A549 (cell line): Measurements from ENCODE around the gene PTGER3.

ENCODE experiments used
- JUN ChIP-seq, 2 experiments: fragments of >200 bp; sonication (Bioruptor Twin); formaldehyde crosslinking; IDR thresholded peaks; 2 replicates in 1 of 2; 3 replicates in 1 of 2; pipeline ENCODE4 v1.6.1; 2016 to 2017
- MAFK ChIP-seq: fragments of 450-650 bp; IDR thresholded peaks from 2 replicates; pipeline ENCODE4 v1.6.1; 2014; ENCODE audit not compliant: partially characterized antibody
- PHF8 ChIP-seq: fragments of 200-600 bp; sonication (generic); IDR thresholded peaks from 2 replicates; pipeline ENCODE4 v1.6.1; 2016; ENCODE audit warnings: low read depth, mild to moderate bottlenecking, antibody characterized with exemption, moderate library complexity, borderline replicate concordance
- RFX5 ChIP-seq: fragments of 450-650 bp; IDR thresholded peaks from 2 replicates; pipeline ENCODE4 v1.7.1; 2014; ENCODE audit warnings: antibody characterized with exemption, mild to moderate bottlenecking, moderate library complexity
- SMC3 ChIP-seq: fragments of >200 bp; sonication (Bioruptor Twin); formaldehyde crosslinking; IDR thresholded peaks from 3 replicates; pipeline ENCODE4 v1.6.1; 2018; ENCODE audit warnings: inconsistent platforms
- ZFP36 ChIP-seq: fragments of 450-650 bp; IDR thresholded peaks from 2 replicates; pipeline ENCODE4 v1.6.1; 2014; ENCODE audit warnings: borderline replicate concordance; ENCODE audit not compliant: partially characterized antibody
- ZNF302 ChIP-seq: fragments of 250-450 bp; sonication (Bioruptor Pico); IDR thresholded peaks from 2 replicates; pipeline ENCODE4 v1.9.0; 2021; ENCODE audit warnings: inconsistent platforms, mild to moderate bottlenecking, moderate library complexity
- TF ChIP-seq, protein P1 (sequence below): fragments of >200 bp; sonication (Bioruptor Twin); formaldehyde crosslinking; IDR thresholded peaks from 3 replicates; pipeline ENCODE4 v1.5.1; 2016

DNA sequence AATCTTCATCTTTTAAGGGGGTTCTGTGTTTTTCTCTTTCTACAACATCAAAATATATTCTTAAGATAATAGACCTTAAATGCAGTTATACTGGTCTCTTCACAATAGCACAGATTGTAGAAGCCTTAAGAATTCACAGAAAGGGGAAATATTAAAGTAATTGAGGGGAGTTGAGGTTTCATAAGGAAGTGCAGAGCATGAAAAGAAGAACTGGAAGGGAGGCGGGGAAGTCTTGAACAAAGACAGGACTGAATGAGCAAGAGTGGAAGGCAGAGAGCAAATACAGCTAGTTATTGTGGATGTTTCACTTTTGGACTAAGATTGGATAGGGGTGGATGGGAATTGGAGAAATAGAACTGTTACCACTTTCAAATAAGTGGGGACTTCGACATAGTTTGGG is 67.7 kb downstream of the PTGER3 start:
- no peak for TF ChIP-seq ZFP36
- no peak for TF ChIP-seq MAFK
- TF ChIP-seq JUN (IDR thresholded peaks at IDR 0.05): no peak
- TF ChIP-seq RFX5: no peak
- TF ChIP-seq PHF8: no peak
- TF ChIP-seq, protein P1, sequence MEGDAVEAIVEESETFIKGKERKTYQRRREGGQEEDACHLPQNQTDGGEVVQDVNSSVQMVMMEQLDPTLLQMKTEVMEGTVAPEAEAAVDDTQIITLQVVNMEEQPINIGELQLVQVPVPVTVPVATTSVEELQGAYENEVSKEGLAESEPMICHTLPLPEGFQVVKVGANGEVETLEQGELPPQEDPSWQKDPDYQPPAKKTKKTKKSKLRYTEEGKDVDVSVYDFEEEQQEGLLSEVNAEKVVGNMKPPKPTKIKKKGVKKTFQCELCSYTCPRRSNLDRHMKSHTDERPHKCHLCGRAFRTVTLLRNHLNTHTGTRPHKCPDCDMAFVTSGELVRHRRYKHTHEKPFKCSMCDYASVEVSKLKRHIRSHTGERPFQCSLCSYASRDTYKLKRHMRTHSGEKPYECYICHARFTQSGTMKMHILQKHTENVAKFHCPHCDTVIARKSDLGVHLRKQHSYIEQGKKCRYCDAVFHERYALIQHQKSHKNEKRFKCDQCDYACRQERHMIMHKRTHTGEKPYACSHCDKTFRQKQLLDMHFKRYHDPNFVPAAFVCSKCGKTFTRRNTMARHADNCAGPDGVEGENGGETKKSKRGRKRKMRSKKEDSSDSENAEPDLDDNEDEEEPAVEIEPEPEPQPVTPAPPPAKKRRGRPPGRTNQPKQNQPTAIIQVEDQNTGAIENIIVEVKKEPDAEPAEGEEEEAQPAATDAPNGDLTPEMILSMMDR: no peak
- no peak for TF ChIP-seq SMC3
- no peak for TF ChIP-seq ZNF302
